NCI-H128 (cell line): ENCODE measurements around the gene NTN5.
"Not testable (repeated sequence)": the region's sequence is repeated elsewhere in the genome, so short reads cannot be mapped to it uniquely, and the experiment has no call there.

Experiments
- DNase-seq: peaks from one replicate; lab custom pipeline; 2025; ENCODE audit not compliant: unreplicated experiment; lab: John Stamatoyannopoulos, UW

NTN5 gene

GRCh38 chr19:48672994-48673393 is at the start of gene NTN5:
NTN5 (minus strand) TSS chr19:48673017; CDS start chr19:48670986, 2,031 bp downstream.
- no peak for DNase-seq

GRCh38 chr19:48722196-48722708 is 49.4 kb upstream of the NTN5 start:
- DNase-seq = no peak

DNA sequence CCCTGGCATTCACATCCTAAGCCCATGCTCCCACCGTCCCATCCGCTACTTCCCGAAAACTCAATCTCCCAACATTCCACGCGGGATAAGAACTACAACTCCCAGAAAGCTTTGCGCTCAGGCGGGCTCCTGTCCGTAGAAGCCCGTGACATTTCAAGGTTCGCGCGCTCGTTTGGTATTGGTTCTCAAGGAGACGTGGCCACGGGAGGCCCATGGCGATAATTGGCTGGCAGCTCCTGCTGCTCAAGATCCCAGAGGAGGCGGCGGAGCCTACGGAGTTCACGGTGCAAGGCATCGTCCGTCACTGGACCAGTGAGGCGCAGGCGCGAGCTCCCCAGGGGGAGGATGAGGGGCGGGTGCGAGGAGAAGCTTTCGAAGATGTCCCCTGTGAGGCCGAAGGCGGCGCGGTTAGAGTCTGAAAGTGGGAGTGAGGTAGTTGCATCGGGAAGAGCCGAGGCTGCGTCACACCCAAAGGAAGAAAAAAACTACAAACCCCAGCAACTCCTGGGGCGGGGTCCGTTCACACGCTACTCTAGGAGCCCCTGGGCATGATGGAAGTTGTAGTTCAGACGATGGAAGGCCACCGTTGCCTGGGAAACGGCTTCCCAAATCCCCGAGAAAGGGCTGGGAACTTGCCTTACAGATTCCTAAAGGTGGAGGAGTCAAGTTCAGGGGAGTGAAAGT is 47.9 kb upstream of the NTN5 start:
- peak; percentile 98 for DNase-seq

GRCh38 chr19:48720251-48720612 is 47.4 kb upstream of the NTN5 start:
- DNase-seq = no peak

DNA sequence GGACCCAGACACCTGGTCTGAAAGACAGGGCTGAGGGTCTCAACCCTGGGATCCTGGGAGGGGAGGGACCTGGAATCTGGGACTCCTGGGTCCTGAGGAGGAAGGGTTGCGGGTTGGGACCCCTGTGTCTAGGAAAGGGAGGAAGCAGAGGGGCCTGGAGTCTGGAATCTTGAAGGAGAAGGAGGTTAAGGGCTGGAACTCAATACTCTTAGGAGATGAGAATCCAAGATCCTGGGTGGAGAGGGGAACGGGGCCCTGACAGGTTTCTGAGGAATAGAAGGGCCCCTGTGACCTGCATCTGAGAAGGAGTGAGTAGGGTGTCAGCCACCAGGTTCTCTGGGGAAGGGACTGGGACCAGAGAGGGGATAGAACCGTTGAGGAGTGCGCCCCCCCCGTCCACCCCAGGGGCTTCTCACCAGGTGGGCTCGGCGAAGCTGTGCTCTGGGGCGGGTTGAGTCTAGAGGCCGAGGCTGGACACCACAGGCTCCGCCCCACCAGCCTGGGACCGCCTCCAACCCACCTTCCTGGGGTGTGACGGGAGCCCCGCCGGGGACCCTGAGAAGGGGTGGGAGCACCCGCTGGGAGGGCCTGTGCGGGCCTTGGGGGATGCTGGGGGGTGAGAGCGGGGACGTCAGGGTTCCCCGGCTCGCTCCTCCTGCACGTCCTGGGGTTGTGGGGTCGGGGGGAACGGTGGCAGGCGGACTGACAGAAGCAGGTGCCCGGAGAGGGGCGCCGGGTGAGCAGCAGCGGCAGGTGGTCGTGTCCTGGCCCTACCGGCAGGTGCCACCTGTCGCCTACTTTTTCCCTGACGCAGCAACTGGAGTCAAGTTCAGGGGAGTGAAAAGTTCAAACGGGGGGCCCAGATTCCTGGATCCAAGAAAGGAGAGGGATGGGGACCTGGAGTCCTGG is 46.7 kb upstream of the NTN5 start, which contains the start of gene MAMSTR:
Gene MAMSTR, minus strand, starts transcription at position 463 of the 909 bp plus-strand sequence. CDS start 694 bp downstream, outside the sequence.
- DNase-seq = no peak

GRCh38 chr19:48718711-48719231 is 46.0 kb upstream of the NTN5 start:
- no peak for DNase-seq

DNA sequence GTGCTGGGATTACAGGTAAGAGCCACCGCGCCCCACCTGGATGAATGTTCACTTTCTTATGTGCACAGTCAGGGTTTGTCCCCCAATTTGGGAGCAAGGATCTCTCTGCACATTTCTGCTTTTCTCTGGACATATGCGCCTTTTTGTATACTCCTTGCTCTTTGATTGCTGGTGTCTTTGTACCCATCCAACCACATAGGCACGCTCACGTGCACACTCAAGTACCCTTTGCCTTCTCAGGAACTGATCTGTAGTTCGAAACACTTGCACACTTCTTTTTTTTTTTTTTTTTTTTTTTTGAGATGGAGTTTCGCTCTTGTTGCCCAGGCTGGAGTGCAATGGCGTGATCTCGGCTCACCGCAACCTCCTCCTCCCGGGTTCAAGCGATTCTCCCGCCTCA is 45.3 kb upstream of the NTN5 start:
- DNase-seq = not testable (repeated sequence)

- no peak for DNase-seq
Observed at GRCh38 chr19:48716562-48717291, 43.9 kb upstream of the NTN5 start.

DNA sequence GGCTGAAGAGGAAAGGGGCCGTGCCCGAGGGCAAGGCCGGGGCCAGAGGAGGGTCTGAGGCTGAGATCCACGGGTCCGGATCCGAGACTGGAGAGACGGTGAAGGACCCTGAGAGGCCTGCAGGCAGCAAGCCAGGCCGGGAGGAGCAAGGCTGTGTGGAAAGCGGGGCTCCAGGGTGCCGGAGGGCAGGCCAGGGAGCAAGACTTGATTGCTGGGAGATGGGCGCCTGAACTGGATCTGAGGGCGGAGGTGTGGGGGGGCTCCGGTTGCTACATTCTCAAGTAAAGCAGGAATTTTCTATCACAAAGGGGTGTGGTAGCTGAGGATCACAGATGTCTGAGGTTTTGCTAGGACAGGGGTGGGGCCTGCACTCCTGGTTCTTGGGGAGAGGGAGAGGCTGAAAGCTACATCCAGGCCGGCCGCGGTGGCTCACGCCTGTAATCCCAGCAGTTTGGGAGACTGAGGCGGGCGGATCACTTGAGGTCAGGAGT is 42.9 kb upstream of the NTN5 start:
- no peak for DNase-seq

DNA sequence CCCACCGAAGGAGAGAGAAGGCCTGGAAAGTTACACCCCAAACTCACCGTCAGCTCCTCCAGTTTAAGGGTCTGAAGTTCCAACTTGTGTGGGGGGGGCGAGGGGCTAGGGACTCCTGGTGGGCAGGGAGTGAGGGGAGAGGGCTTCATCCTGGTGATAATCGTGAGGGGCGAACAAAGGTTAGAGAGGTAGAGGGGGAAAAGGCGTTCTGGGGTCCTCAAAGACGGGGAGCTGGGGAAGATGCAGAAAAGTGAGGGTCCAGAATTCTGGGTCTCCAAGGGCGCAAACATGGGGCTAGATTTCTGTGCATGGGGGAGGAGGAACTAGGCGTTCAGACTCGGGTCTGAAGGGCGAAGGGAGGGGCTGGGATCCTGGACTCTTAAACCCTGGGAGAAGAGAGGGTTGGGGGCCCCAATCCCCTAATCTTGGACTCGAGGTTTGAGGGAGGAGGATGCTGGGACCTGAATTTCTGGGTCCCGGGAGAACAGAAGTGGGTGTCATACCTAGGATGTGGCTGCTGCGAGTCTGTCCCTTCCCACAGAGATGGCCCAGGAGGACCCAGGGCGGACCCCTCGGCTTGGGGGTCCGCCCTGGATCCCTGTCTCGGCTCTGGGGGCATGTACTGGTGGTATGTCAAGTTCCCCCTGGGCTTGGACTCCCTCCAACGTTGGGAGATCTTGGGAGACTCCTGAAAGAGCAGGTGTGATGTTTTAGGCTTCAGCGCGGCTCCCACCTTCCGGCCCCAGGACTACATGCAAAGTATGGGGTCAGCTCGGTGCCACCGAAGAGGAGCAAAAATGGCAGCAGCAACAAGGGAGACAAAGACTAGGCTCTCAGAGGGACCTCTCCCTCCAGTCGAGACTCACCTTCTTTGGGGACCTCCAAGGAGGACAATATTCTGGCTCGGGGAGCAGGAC is 42.2 kb upstream of the NTN5 start:
- no peak for DNase-seq

- peak; percentile 97 for DNase-seq
Observed at GRCh38 chr19:48713864-48714755, 41.3 kb upstream of the NTN5 start.

DNA sequence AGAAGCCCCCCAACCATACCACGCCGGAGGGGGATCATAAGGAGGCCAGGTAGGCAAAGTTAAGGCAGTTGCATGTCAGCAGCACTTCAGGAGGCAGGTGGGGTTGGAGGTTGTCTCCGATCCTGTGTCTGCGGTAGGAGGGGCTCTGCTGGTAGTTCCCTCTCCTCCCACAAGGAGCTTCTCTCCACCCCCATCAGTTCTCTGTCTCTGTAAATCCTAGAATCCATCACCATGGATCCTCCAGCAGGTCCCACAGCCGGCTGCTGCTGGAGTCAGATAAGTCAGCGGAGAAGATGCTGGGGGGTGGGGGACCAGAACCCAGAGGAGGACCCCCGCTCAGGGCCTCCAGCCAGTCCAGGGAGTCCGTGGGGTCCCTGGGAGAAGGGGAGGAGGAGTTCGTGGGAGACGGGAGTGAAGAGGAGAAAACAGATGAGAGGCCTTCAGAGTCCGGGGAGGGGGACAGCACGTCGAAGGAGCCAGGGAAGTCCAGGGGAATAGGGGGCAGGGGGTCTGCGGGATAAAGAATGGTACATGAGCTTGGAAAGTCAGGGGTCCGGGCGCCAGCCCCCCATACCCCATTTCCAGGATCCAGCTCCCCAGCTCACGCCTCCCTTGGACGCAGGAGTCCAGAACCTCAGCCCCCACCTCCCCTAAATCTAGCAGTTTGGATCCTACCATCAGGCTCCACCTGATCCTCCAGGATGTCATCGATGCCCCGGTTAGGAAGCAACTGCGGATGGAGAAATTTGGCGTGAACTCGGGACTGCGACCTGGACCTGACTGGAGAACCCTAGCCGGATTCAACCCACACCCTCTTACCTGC is 40.4 kb upstream of the NTN5 start:
- no peak for DNase-seq

- no peak for DNase-seq
Observed at GRCh38 chr19:48711106-48711662, 38.4 kb upstream of the NTN5 start.

- no peak for DNase-seq
Observed at GRCh38 chr19:48708471-48708870, 35.7 kb upstream of the NTN5 start.

DNA sequence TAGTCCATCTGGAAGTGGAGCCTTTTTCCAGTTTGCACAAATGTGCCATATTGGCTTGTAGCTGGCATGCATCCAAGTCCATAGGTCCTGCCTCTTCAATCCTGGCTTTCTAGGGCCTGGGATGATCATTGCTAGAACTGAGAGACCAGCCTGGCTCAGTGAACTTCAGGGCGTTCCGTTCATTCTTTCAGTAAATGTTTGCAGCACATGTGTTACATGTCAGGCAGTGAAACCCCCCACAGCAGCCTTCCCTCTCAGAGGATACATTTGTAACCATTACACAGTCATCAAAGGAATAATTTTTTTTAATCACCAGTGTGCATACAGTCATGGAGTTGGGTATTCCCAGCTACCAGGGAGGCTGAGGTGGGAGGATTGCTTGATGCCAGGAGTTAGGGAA is 32.6 kb upstream of the NTN5 start:
- no peak for DNase-seq

DNA sequence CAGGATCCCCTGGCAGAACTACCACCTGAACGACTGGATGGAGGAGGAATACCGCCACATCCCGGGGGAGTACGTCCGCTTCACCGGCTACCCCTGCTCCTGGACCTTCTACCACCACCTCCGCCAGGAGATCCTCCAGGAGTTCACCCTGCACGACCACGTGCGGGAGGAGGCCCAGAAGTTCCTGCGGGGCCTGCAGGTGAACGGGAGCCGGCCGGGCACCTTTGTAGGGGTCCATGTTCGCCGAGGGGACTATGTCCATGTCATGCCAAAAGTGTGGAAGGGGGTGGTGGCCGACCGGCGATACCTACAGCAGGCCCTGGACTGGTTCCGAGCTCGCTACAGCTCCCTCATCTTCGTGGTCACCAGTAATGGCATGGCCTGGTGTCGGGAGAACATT is 30.5 kb upstream of the NTN5 start:
- DNase-seq = no peak

GRCh38 chr19:48702701-48703100 is 29.9 kb upstream of the NTN5 start:
- no peak for DNase-seq

DNA sequence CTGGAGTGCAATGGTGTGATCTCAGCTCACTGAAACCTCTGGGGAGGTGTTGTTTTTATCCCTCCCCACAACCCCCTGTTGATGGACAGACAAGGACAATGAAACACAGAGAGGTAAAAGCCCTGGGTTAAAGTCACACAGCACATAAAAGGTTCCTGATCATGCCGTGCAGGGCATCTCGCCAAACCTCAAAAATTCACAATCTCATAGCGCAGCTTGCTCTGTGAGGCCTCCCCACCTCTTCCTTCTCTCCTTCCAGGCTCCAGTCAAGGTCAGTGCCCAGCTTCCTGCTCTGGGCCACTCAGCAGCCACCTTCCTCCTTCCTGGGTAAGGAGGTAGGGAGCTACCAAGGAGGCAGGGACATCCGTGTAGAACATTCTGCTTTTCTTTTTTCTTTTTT is 25.2 kb upstream of the NTN5 start:
- no peak for DNase-seq
